Measurements from ENCODE around the gene MYL7. TPM values are rescaled to one million over a fixed set of nuclear protein-coding genes. Genes with fewer than 3 reads are reported as not detected.

Gene MYL7
- polyA plus RNA-seq, 3 donors: not detected

GRCh38 chr7:44144968-44145478, 3.9 kb upstream of the MYL7 start:
- H3K4me3 ChIP-seq (replicated peaks in 1 of 3; ENCODE audit: low read depth in 2 of 3, low read length in 3 of 3): peak overlapping the region in 1 of 3 experiments; percentile 58
- no peak for DNase-seq
- peaks cover 0 to 9% (median 0%) of the 10 kb centered on the region in 7 donors for H3K9me3 Mint-ChIP-seq
- H3K27ac Mint-ChIP-seq: no peak overlapping the region
- H2AFZ ChIP-seq (ENCODE audit: insufficient read depth, low read depth, low read length, poor library complexity, severe bottlenecking): peak overlapping the region; percentile 53
- H3K36me3 Mint-ChIP-seq: no peaks in the 10 kb centered on the region
- peaks cover 0 to 37% of the 10 kb centered on the region in 2 donors for H3K27me3 ChIP-seq (ENCODE audit: control insufficient read depth in 2 of 2, insufficient read depth in 2 of 2, low read length in 2 of 2)
- no peaks in the 10 kb centered on the region for H3K36me3 ChIP-seq (replicated peaks in 1 of 2; ENCODE audit: control insufficient read depth in 1 of 2, insufficient read depth in 2 of 2, low read length in 2 of 2)
- no peak for TF ChIP-seq CTCF (IDR thresholded peaks at IDR 0.05)
- H4K20me1 ChIP-seq (ENCODE audit: insufficient read depth, low read length): no peaks in the 10 kb centered on the region
- peaks cover 11 to 14% of the 10 kb centered on the region in 2 donors for H3K4me1 ChIP-seq (ENCODE audit: control insufficient read depth in 1 of 2, insufficient read depth in 2 of 2, low read length in 2 of 2)
- H3K9me3 ChIP-seq (replicated peaks in 1 of 2; ENCODE audit: control insufficient read depth in 1 of 2, insufficient read depth in 1 of 2, low read length in 2 of 2): peaks cover 0 to 3% of the 10 kb centered on the region in 2 donors
- intact Hi-C loops (cut with micrococcal nuclease): no loop called here
- H3K27ac ChIP-seq (ENCODE audit: low read depth in 1 of 2, low read length in 2 of 2): no peak overlapping the region
- H3K27me3 Mint-ChIP-seq (ENCODE audit: low read depth in 3 of 3): peaks cover 23 to 46% (median 37%) of the 10 kb centered on the region in 3 donors
- no peaks in the 10 kb centered on the region for H3K79me2 ChIP-seq (ENCODE audit: insufficient read depth, low read length)
- peak overlapping the region in 1 of 2 donors; percentile 81 for H3K4me3 Mint-ChIP-seq
- H3K4me2 ChIP-seq (replicated peaks; ENCODE audit: extremely low read depth, low read length, poor library complexity, severe bottlenecking): peak overlapping the region; percentile 67
- no peak overlapping the region for H3K9ac ChIP-seq (ENCODE audit: insufficient read depth, low read length, poor library complexity, severe bottlenecking)
- peaks cover 14% of the 10 kb centered on the region for H3K4me1 Mint-ChIP-seq
- WGBS (ENCODE audit: insufficient coverage): 64% methylated on average over 29 of the region's 31 CpGs

- TF ChIP-seq CTCF (IDR thresholded peaks at IDR 0.05): no peak
- no peak for DNase-seq
- Histone ChIP-seq H3K36me3 (replicated peaks in 1 of 2; ENCODE audit: control insufficient read depth in 1 of 2, insufficient read depth in 2 of 2, low read length in 2 of 2) (no peaks in the 10 kb centered on the region), H3K4me2 (replicated peaks; ENCODE audit: extremely low read depth, low read length, poor library complexity, severe bottlenecking) (no peak overlapping the region), H3K4me1 (ENCODE audit: control insufficient read depth in 1 of 2, insufficient read depth in 2 of 2, low read length in 2 of 2) (peaks cover 11 to 14% of the 10 kb centered on the region in 2 donors), H2AFZ (ENCODE audit: insufficient read depth, low read depth, low read length, poor library complexity, severe bottlenecking) (no peak overlapping the region), H3K4me3 (replicated peaks in 1 of 3; ENCODE audit: low read depth in 2 of 3, low read length in 3 of 3) (no peak overlapping the region), H3K27ac (ENCODE audit: low read depth in 1 of 2, low read length in 2 of 2) (no peak overlapping the region), H3K79me2 (ENCODE audit: insufficient read depth, low read length) (no peaks in the 10 kb centered on the region), H3K27me3 (ENCODE audit: control insufficient read depth in 2 of 2, insufficient read depth in 2 of 2, low read length in 2 of 2) (peaks cover 0 to 37% of the 10 kb centered on the region in 2 donors), H3K9ac (ENCODE audit: insufficient read depth, low read length, poor library complexity, severe bottlenecking) (no peak overlapping the region), H3K9me3 (replicated peaks in 1 of 2; ENCODE audit: control insufficient read depth in 1 of 2, insufficient read depth in 1 of 2, low read length in 2 of 2) (peaks cover 0 to 3% of the 10 kb centered on the region in 2 donors), H4K20me1 (ENCODE audit: insufficient read depth, low read length) (no peaks in the 10 kb centered on the region)
- Mint-ChIP-seq H3K4me1 (peaks cover 14% of the 10 kb centered on the region), H3K4me3 (peak overlapping the region in 1 of 2 donors; percentile 81), H3K36me3 (no peaks in the 10 kb centered on the region), H3K27me3 (ENCODE audit: low read depth in 3 of 3) (peaks cover 23 to 46% (median 40%) of the 10 kb centered on the region in 3 donors), H3K9me3 (peaks cover 0 to 9% (median 0%) of the 10 kb centered on the region in 7 donors), H3K27ac (no peak overlapping the region)
- intact Hi-C loops (cut with micrococcal nuclease): no loop called here
- 82% methylated on average over 5 of the region's 6 CpGs for WGBS (ENCODE audit: insufficient coverage)
These were observed 3.4 kb upstream of the MYL7 start for GRCh38 chr7:44144426-44144967.
